NCI-H345 treated with DMSO at 0.1 percent for 48 hours (cell line): ENCODE data around the gene KAT7.

Source experiments
- DNase-seq: peaks from one replicate; lab custom pipeline; 2025; ENCODE audit not compliant: unreplicated experiment; lab: John Stamatoyannopoulos, UW

Gene KAT7

DNA sequence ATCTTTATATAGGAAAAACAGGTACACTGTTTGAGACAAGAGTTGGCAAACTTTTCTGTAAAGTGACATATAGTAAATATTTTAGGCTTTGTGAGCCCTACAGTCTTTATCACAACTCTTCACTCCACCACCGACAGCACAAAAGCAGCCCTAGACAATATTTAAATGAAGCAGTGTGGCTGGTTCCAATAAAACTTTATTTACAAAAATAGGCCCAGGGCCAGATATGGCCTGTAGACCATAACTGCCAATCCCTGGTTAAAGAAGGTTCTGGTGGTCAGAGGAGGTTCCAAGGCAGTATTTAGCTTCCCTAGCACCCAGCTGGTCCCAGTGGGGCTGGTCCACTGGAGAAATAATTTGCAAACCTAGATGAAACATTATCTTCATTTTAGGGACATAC, 28.2 kb upstream of the KAT7 start:
- no peak for DNase-seq

DNA sequence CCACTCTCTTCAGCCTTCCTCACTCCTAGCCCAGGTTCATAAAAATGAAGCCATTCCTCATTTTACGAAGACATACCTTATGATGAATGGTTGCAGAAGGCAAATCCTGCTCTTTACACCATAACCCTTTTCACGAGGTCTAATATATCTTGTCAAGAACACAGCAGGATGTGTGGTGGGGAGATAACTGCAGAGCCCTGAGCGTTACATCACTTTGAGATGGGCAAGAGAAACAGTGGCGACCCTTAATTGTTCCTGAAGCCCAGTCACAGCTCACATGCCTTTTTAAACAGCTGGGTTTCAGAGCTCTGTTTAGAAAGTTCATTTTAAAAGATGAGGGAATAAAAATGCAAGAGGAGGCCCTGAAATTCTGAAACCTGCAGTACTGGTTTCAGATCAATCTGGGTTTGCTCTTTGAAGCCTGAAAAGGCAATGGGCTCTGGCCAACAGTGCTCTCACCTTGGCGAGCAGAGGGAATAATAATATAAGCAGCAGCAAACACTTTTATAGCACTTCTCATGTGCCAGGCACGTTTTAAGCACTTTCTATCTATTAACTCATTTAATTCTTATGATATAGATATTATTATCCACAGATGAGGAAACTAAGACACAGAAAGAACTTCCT, 27.4 kb upstream of the KAT7 start:
- DNase-seq = no peak

DNA sequence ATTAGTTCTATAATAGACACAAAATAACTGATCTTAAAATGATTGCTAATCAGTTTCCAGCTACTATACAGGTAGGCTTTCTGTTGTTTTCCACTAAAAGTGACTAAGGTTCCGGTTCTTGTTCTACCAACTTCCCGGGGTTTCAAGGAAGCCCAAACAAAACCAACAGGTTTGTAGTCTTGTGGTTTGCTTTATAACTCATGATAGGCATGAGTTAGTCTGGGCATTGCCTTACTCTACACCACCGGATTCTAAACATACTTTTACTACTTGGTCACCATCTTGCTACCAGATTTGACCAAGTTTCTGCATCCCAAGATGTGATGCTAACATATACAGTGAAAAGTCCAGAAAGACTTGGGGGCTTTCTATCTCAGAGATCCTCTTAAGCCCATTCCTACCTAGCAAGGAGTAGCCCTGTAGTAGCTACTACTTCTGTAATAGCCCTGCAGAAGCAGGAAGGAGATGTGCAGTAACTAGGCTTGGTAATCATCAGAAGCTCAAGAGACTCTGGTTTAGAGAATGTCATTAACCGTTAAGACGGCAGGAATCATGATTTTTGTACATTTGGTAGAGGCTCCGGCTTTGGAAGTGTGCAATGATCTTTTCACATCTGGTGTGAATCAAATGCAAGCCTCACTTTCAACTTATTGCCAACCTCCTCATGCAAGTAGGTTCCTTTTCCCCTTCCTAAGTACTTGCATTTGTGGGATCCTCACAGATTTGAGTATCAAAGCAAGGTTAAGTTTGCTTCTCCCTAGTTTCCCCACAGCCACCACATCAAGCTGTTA, 26.1 kb upstream of the KAT7 start:
- no peak for DNase-seq

DNA sequence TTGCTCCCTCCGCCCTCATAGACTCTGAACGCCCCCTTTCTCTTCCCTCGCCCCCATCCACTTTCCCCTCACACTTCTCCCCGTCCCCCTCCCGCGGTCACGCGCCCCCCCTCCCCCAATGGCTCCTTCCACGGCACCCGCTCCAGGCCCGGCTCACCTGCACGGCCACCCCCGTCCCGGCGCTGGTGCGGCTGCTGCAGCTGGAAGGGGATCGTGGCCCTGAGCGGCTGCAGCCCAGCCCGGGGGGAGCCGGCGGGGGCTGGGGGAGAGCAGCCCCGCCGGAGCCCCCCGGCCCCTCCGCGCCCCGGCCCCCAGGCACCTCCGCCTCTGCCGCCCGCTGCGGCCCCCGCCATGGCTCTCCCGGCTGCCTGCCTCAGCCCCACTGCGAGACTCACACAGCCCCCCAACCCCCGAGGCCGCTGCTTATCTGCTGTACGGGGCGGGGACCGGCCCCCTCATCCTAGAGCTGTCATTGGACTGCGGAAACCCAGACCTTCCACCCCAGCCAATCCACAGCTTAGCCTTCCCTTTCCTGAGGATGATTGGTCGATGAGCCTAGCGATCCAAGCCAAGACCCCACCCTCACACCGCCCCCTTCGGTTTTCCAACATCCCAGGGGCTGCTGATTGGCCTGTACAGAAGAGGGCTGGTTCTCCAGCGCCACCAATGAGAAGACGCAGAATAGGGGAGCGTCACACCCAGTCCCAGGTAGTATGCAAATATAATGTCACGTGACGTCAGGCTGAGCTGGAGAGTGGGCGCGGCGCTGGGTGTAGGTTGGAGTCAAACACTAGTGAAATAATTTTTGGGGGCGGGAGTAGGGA, 24.5 kb upstream of the KAT7 start, which contains the start of gene FAM117A:
FAM117A (minus strand) TSS at position 397 of the 824 bp plus-strand sequence; CDS start at position 353, 44 bp downstream.
- DNase-seq = peak; percentile 98

DNA sequence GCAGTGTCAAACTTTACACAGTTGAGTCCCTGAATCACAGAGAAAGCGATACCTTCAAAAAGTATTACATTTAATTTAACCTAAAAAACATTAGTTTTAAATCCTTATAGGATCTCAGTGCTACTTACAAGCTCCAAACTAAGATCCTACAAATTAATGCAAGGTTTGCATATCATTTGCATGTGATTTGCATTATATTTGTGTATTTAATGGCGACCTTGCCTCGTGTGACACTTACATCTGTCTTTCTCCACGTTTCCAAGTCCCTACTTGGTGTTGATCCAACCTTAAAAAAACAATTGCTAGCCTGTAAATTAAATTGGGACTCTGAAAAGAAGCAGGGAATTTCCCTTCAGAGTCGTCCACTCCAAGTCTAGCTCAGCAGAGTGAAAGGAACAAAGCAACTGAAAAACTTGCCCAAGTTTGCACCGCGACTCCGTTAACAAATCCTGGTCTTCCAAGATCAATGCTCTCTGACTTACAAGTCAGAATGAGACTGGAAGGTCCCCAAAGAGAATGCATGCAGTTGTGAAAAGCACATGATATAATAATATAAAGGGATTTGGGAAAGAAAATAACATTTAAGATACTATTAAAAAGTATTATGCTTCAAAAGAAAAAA, 23.8 kb upstream of the KAT7 start:
- DNase-seq = no peak

DNA sequence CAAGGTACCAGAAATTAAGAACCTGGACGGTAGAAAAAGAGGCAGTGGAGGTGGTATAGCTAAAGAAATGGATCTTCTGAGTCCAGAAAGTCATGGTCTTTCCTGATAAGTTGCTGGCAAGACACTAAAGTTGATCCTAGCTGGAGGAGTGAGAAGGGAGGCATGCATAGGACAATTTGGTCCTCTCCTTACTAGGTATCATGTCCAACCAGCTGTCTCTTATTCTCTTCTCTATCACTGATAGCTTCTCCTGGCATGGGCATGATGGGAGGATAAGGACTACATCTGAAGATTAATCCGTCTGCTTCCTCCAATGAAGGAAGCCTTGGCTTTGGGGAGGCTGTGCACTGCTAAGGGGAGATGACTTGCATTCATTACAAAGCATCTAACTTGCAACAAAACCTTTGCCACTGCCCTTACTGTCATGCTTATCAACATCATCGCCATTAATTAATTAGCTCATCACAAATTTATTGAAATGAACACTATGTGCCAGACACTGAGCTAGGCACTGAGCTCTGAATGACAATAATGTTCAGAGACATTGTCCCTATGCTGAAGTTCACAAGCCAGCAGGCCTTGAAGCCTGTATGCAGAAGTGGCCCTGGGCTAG, 21.5 kb upstream of the KAT7 start:
- DNase-seq = no peak

DNA sequence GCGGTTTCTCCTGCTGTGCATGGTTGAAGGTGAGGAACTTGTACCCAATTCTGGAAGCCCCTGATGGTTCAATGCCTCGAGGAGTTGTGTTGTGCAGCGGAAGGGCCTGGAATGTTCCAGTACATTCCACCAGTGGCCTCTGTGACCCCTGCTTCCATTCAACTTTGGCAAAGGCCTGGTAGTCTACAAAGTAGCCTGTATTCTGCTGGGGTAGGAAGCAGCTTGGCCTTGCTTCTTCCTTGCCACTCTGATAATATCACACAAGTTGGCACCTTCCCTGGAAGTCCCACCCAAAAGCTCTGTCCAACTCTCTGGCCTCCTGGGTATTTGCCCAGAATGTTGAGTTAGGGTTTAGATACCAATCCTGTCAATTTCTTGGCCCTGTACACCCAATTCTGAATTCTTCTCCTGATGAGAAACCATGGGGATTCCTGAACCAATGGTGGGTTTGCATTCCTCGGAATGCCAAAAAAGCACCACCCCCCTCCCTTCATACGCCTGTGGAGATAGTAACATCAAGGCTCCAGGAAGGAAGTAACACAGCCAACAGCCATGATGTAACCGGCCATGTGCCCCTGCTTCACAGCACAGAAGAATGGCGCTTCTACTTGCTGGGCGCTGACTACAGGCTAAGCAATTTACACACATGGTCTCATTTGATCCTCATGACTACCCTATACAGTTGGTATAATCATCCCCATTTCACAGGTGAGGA, 12.8 kb upstream of the KAT7 start:
- no peak for DNase-seq

DNA sequence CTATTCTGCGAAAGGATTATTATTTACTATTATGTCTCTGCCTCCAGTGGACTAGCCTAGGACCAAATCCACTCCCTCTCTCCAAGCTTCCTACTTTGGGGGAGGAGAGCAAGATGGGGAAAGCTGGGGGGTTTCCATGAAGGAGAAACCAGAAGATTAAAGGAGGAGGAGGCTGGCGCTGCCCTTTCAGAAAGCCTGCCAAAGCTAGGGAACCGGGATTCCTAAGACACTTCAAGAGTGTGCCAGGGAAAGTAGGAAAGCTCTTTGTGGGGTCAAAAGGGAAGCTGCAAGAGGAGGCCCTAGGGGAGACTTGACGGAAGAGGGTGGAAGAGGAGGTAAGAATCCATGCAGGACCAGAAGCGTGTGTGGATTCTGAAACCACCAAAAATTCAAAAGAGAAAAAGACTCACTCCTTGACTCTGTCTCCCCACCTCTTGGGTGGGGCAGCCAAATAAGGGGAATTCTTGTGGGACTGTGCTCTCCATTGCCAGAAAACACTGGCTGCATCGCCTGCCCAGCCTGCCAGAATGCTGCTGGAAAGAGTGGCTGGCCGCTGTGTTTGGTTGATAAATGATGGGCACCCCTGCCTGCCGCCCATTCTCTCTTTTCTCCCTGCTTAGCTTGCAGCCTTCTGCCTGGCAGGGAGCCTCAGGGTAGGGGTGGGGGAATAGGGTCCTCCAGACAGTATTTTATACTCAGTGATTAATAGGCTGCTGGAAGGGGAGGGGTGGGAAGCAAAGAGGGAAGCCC, 11.8 kb upstream of the KAT7 start:
- DNase-seq = no peak

DNA sequence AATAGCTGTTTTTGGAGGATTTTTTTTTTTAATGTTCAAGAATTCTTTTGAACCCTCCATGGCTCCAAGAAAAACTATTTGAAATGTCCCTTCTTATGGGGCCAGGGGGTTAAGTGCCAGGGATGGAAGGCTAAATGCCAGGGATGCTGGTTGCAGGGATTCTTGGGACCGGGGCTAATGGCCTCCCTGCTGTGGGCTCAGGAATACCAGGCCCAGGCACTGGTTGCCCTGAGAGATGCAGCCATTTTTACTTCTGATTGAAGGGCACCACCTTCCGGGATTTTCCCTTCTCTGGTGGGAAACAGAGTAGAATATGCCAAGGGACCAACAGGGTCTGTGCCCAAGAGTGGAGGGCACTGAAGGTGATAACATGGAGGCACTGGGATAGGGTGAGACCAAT, 10.9 kb upstream of the KAT7 start:
- DNase-seq = no peak

DNA sequence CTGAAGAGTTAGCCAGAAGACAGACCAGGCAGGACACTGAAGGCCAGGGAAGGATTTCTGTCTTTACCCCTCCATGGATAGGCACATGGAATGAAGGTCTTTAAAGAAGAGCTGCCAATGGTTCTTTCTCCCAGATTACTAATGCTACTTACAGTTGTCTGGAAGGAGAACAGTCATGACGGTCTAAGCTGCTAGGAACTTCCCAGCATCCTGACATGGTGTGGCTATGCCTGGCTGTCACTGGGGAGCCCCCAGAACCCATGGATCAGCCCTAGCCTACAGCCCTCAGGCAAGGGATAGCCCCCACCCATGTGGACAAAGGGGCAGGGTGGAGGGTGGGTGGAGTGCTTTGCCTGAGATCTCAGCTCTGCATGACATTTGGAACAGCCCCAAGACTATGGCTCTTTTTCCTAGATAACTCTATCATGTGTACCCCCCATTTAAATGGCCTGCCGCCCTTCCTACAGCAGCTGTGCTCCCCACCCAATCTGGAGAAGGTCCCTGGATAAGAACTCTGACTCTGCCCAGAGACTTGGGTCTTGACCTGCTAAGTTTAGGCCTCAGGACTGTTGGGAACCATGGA, 9.2 kb upstream of the KAT7 start:
- no peak for DNase-seq

DNA sequence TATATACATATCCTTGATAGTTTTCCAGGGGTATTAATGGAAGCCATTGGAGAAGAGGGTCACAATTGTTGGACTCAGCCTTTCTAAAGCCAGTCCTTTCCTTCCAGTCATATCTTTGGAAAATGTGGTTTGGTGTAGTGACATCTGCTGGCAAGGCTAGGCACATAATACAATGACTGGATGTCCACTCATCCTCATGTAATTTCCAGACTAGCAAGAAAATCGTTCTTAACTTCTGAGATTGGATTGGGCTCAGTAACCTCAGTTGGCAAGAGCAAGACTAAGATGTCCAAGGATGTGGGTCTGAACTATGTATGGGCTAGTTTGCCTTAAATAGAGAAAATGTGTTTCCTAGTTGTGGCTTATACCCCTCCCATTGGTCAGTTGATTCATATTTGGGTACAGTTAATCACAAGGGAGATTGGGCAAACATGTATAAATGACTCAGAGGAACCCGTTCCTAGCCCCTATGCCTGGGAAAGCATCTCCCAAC, 8.7 kb upstream of the KAT7 start:
- peak; percentile 11 for DNase-seq

DNA sequence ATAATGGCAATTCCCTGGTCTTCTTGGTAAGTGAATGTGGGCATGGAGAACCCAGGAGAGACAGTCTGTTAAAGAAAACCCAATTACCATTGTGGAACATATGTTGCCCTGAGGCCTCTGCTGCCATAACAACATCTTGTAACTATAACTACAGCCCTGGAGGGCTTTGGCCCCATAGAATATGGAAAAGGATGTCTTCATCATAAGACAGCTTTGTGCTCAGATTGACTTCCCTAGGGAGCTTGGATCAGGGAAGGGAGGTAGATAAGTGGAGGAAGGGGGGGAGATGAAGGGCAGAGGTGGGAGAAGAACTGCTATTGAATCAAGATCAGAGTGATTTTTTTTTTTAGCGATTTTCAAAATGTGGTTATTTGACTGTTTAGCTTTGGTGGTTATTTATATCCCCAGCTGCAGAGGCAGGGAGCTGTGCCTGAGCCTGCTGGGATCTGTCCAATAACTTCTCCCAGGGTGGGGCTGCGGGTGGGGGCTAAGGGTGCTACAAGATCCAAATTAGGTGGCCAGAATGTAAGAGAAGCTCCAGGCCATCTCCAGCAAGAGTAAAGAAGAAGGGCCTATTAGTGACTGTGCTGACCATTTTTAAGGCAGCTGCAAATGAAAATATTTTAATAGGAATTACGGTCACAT, 5.3 kb upstream of the KAT7 start:
- no peak for DNase-seq

DNA sequence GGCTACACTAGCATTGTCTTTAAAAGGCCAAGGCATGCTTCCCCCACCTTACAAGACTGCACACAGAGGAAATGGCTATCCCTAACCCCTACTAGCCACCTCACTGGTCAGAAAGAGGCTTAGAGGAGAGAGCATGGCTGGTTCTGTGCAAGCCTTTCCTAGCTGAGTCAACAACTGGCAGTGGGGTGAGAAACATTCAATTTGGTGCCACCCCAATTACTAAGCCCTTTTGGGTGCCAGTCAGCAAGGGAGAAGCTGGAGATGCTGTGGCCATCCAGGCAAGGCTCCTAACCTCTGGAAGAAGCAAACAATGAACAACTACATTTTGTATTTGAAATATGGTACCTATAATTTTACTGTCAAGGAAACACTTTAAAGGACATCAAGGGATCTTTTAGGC, 4.7 kb upstream of the KAT7 start:
- DNase-seq = no peak

DNA sequence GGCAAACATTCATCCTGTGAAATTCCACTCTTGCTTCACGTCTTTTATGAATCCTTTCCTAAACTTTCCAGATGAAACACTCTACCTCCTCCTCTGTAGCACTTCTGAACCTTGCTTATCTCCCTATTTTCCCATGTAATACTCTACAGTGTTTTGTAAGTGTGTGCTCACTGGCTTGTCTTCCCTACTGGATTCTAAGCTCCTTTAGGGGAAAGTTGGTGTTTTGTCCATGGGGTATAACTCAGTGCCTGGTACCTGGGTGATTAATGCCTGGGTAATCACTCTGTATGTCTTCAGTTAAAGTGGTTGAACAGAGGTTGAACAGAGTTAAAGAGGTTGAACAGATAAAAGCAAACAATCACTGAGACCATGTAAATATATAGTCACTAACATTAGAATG, 3.8 kb upstream of the KAT7 start:
- DNase-seq = no peak

DNA sequence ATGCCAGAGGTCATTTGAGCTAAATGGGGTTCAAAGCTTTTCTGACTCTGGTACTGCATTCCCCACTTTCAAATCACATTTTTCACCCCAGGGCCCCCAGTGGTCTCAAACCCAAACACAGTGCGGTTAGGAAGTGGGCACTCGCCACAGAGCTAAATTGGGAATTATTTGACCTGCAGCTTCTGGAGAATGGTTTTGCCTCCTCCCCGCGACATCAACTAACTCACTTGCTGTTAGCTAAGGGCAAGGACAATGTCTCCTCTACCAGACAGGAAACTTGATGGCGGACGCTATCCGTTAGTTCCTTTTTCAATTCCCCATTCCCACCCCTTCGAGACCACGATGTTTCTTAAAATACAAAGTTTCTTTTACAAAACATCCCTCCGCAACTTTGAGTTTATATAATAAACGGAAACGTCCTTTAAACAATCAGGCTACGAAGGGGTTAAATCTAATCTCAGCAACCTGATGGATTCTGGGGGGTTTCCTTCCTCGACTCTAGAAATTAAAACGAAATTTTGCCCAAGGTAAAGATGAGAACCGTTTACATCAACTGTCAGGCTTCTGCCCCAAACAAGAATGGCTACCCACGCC, 500 bp upstream of the KAT7 start:
- DNase-seq = no peak

DNA sequence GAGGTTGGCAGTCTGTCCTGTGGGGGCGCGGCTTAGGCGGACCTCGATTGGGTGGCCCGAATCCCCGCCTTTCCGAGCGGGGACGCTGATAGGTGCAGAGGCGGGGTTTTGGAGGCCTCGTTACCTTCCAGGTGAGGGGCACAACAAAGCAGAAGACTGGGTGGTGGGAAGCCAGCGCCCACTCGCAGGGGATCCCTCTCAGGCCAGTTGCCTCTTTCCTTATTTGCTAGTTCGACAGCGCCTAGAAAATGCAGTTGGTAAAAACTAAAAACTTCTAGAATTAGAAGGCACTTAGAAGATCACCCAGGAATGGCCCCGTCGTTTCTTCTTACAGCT, 730 bp downstream of the KAT7 start:
- DNase-seq = no peak

DNA sequence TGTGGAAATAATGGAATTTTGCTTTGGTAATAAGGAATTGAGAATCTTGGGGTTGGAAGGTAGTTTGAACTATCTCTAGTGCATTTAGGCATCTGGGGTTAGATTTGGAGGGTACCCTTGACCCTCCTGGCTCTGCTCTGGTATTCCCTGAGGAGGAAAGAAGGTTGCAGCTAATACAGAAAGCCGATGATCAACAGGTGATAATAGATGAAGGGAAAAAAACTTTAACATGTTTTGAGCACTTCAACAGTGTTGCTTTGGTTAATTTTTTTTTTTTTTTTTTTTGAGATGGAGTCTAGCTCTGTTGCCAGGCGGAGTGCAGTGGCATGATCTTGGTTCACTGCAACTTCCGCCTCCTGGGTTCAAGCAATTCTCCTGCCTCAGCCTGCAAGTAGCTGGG, 4.8 kb downstream of the KAT7 start:
- DNase-seq = no peak

DNA sequence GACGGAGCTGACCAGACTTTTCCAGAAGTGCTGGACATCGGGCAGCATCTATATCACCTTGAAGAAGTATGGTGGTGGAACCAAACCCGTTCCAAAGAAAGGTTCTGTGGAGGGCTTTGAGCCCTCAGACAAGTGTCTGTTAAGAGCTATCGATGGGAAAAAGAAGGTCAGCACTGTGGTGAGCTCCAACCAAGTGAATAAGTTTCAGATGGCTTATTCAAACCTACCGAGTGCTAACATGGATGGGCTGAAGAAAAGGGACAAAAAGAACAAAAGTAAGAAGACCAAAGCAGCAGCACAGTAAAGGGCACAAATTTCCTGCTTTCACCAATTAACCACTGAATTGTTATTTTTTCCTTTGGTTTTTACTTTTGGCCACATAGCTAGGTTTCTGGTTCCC, 6.9 kb downstream of the KAT7 start:
- DNase-seq = no peak
